Naive thymus-derived CD4-positive, alpha-beta T cell (primary cell): ENCODE results near the gene EDIL3. TPM values are rescaled to one million over a fixed set of nuclear protein-coding genes. Genes with fewer than 3 reads are reported as not detected.
"Not testable (repeated sequence)": the region's sequence is repeated elsewhere in the genome, so short reads cannot be mapped to it uniquely, and the experiment has no call there.

Experiments
- ATAC-seq: fragments of 150-1000 bp; cut with Tn5 transposase; 2 replicates; pipeline ENCODE4 v1.10.0; 2021; ENCODE audit warnings: mild to moderate bottlenecking, moderate library complexity
- CTCF ChIA-PET: fragments of 350-600 bp; sonication (Branson Sonifier 250); formaldehyde crosslinking; loops from one replicate; lab custom pipeline; 2021; ENCODE audit warnings: antibody characterized with exemption; lab: Charles Lee
- POLR2A ChIA-PET: fragments of 350-600 bp; sonication (Branson Sonifier 250); formaldehyde crosslinking; loops from one replicate; lab custom pipeline; 2021; ENCODE audit warnings: antibody characterized with exemption, inconsistent platforms; lab: Charles Lee
- DNase-seq, 9 donors: peaks; one replicate each; pipeline versions ENCODE4 v3.0.0 to v3.0.0-alpha.2; 2020 to 2022; ENCODE audit warnings: mixed read lengths in 1 of 9
- H3K27ac ChIP-seq: one replicate; pipeline ENCODE4 v1.7.0; 2013; ENCODE audit warnings: mild to moderate bottlenecking, low read depth, low read length, moderate library complexity
- H3K27me3 ChIP-seq, 2 donors: one replicate each; pipeline ENCODE4 v1.7.0; 2013; ENCODE audit warnings: low read length in 2 of 2, mild to moderate bottlenecking in 2 of 2, moderate library complexity in 2 of 2; ENCODE audit not compliant: control insufficient read depth in 2 of 2, insufficient read depth in 2 of 2
- H3K36me3 ChIP-seq, 3 experiments: 1 replicate in 2 of 3; 2 replicates in 1 of 3; pipeline ENCODE4 v1.7.0; 2013; ENCODE audit warnings: low read length in 3 of 3, mild to moderate bottlenecking in 3 of 3, moderate library complexity in 1 of 3; ENCODE audit not compliant: insufficient read depth in 3 of 3, control insufficient read depth in 2 of 3
- H3K4me1 ChIP-seq, 2 donors: one replicate each; pipeline ENCODE4 v1.7.0; 2013; ENCODE audit warnings: low read length in 2 of 2, mild to moderate bottlenecking in 2 of 2, moderate library complexity in 1 of 2; ENCODE audit not compliant: control insufficient read depth in 2 of 2, insufficient read depth in 2 of 2
- H3K4me3 ChIP-seq: 2 replicates; pipeline ENCODE4 v1.7.0; 2013; ENCODE audit warnings: mild to moderate bottlenecking, low read length
- H3K9me3 ChIP-seq, 3 experiments: 1 replicate in 2 of 3; 2 replicates in 1 of 3; pipeline ENCODE4 v1.7.0; 2013; ENCODE audit warnings: low read length in 3 of 3; ENCODE audit not compliant: control insufficient read depth in 2 of 3
- H3K27ac Mint-ChIP-seq, 9 donors: one replicate each; pipeline ENCODE4 v1.8.0; 2020 to 2022; ENCODE audit warnings: mixed read lengths in 9 of 9, mild to moderate bottlenecking in 8 of 9, moderate library complexity in 5 of 9, inconsistent platforms in 2 of 9
- H3K27me3 Mint-ChIP-seq, 5 donors: one replicate each; pipeline ENCODE4 v1.8.0; 2021 to 2022; ENCODE audit warnings: mixed read lengths in 5 of 5, mild to moderate bottlenecking in 1 of 5
- H3K36me3 Mint-ChIP-seq, 5 donors: one replicate each; pipeline ENCODE4 v1.8.0; 2020 to 2022; ENCODE audit warnings: mixed read lengths in 5 of 5, mild to moderate bottlenecking in 3 of 5, inconsistent platforms in 1 of 5
- H3K4me1 Mint-ChIP-seq, 7 donors: one replicate each; pipeline ENCODE4 v1.8.0; 2020 to 2022; ENCODE audit warnings: mixed read lengths in 7 of 7, mild to moderate bottlenecking in 3 of 7, inconsistent platforms in 1 of 7
- H3K4me3 Mint-ChIP-seq, 10 donors: one replicate each; pipeline ENCODE4 v1.8.0; 2020 to 2022; ENCODE audit warnings: mild to moderate bottlenecking in 10 of 10, mixed read lengths in 10 of 10, moderate library complexity in 6 of 10, inconsistent platforms in 2 of 10
- H3K9me3 Mint-ChIP-seq, 11 donors: one replicate each; pipeline ENCODE4 v1.8.0; 2020 to 2022; ENCODE audit warnings: mixed read lengths in 11 of 11, mild to moderate bottlenecking in 4 of 11, inconsistent platforms in 1 of 11, moderate library complexity in 1 of 11
- intact Hi-C, 2 donors: fragments of 100-400 bp; cut with micrococcal nuclease; formaldehyde crosslinking; loops; one replicate each; pipeline ENCODE4 v1.15.1; 2023
- polyA plus RNA-seq, 2 donors: library from polyadenylated mRNA; unstranded; fragments of 300-500 nt; fragmentation: Illumina TruSeq; gene quantifications; one replicate each; pipeline ENCODE4 v1.2.3, GENCODE V29; 2021
- total RNA-seq, 6 experiments: library from RNA in 5 of 6; stranded (reverse) in 5 of 6; gene quantifications; 1 replicate in 5 of 6; 2 replicates in 1 of 6; pipeline ENCODE4 v1.2.3 and lab custom pipeline; 2021 to 2026

EDIL3 gene
- total and polyA plus RNA-seq, 7 experiments from 2014 or later, result not detected

- ATAC-seq, result no peak
Observed at GRCh38 chr5:84045964-84046363, 338.7 kb downstream of the EDIL3 start.

GRCh38 chr5:84036842-84037241 is 347.8 kb downstream of the EDIL3 start:
- DNase-seq, result no peak
- H3K36me3 Mint-ChIP-seq, result no peaks in the 10 kb centered on the region
- Histone ChIP-seq H3K36me3 (no peaks in the 10 kb centered on the region), H3K27me3 (no peaks in the 10 kb centered on the region), H3K27ac (no peak overlapping the region), H3K4me1 (no peaks in the 10 kb centered on the region), H3K4me3 (no peak overlapping the region), H3K9me3 (no peaks in the 10 kb centered on the region)
- intact Hi-C loops, result no loop called here
- ChIA-PET CTCF (no interaction called here), POLR2A (no interaction called here)
- peaks cover 0 to 6% (median 0%) of the 10 kb centered on the region in 11 donors for H3K9me3 Mint-ChIP-seq
- no peaks in the 10 kb centered on the region for H3K4me1 Mint-ChIP-seq
- H3K4me3 Mint-ChIP-seq, result no peak overlapping the region
- no peak overlapping the region for H3K27ac Mint-ChIP-seq
- no peak for ATAC-seq
- H3K27me3 Mint-ChIP-seq, result no peaks in the 10 kb centered on the region

More at GRCh38 chr5:84045964-84046363, 338.7 kb downstream of the EDIL3 start:
- H3K9me3 Mint-ChIP-seq, result peaks cover 0 to 8% (median 0%) of the 10 kb centered on the region in 11 donors
- CTCF ChIA-PET, result no interaction called here
- H3K4me3 Mint-ChIP-seq, result no peak overlapping the region
- intact Hi-C loops, result no loop called here
- H3K36me3 Mint-ChIP-seq, result no peaks in the 10 kb centered on the region
- POLR2A ChIA-PET, result no interaction called here
- H3K27ac Mint-ChIP-seq, result no peak overlapping the region
- H3K27me3 Mint-ChIP-seq, result no peaks in the 10 kb centered on the region
- no peaks in the 10 kb centered on the region for H3K4me1 Mint-ChIP-seq
- no peak overlapping the region for H3K4me3 ChIP-seq
- H3K27ac ChIP-seq, result no peak overlapping the region
- H3K9me3 ChIP-seq, result no peaks in the 10 kb centered on the region
- DNase-seq, result no peak
- H3K36me3 ChIP-seq, result no peaks in the 10 kb centered on the region
- no peaks in the 10 kb centered on the region for H3K27me3 ChIP-seq
- no peaks in the 10 kb centered on the region for H3K4me1 ChIP-seq

- Histone ChIP-seq H3K36me3 (no peaks in the 10 kb centered on the region), H3K4me1 (no peaks in the 10 kb centered on the region), H3K27ac (no peak overlapping the region), H3K9me3 (no peaks in the 10 kb centered on the region), H3K27me3 (no peaks in the 10 kb centered on the region), H3K4me3 (no peak overlapping the region)
- ChIA-PET POLR2A (no interaction called here), CTCF (no interaction called here)
- H3K36me3 Mint-ChIP-seq, result no peaks in the 10 kb centered on the region
- no peak overlapping the region for H3K4me3 Mint-ChIP-seq
- H3K27ac Mint-ChIP-seq, result no peak overlapping the region
- intact Hi-C loops, result no loop called here
- H3K27me3 Mint-ChIP-seq, result no peaks in the 10 kb centered on the region
- no peaks in the 10 kb centered on the region for H3K4me1 Mint-ChIP-seq
- peaks cover 0 to 20% (median 2%) of the 10 kb centered on the region in 11 donors for H3K9me3 Mint-ChIP-seq
- ATAC-seq (no peak), DNase-seq (no peak)
Observed at GRCh38 chr5:84032324-84032723, 352.4 kb downstream of the EDIL3 start.

- Histone ChIP-seq H3K4me1 (no peaks in the 10 kb centered on the region), H3K4me3 (no peak overlapping the region), H3K27ac (no peak overlapping the region), H3K36me3 (no peaks in the 10 kb centered on the region), H3K9me3 (no peaks in the 10 kb centered on the region), H3K27me3 (no peaks in the 10 kb centered on the region)
- no peak for ATAC-seq
- no peaks in the 10 kb centered on the region for H3K27me3 Mint-ChIP-seq
- no peak overlapping the region for H3K4me3 Mint-ChIP-seq
- CTCF ChIA-PET, result no interaction called here
- intact Hi-C loops, result no loop called here
- no peak overlapping the region for H3K27ac Mint-ChIP-seq
- H3K4me1 Mint-ChIP-seq, result no peaks in the 10 kb centered on the region
- POLR2A ChIA-PET, result no interaction called here
- no peak for DNase-seq
- no peaks in the 10 kb centered on the region for H3K36me3 Mint-ChIP-seq
- peaks cover 0 to 20% (median 2%) of the 10 kb centered on the region in 11 donors for H3K9me3 Mint-ChIP-seq
Observed at GRCh38 chr5:84028093-84028492, 356.6 kb downstream of the EDIL3 start.

- H3K36me3 Mint-ChIP-seq, H3K36me3 ChIP-seq, H3K27me3 ChIP-seq, POLR2A ChIA-PET, H3K27ac Mint-ChIP-seq, CTCF ChIA-PET, H3K4me3 Mint-ChIP-seq, H3K4me3 ChIP-seq, intact Hi-C loops, H3K4me1 Mint-ChIP-seq, H3K27me3 Mint-ChIP-seq, DNase-seq, H3K4me1 ChIP-seq, H3K9me3 ChIP-seq, ATAC-seq, H3K27ac ChIP-seq: not testable (repeated sequence)
- H3K9me3 Mint-ChIP-seq, result peaks cover 0 to 10% (median 0%) of the 10 kb centered on the region in 11 donors
Observed at GRCh38 chr5:84018521-84018920, 366.2 kb downstream of the EDIL3 start.

GRCh38 chr5:84017523-84018172 is 367.0 kb downstream of the EDIL3 start:
- Mint-ChIP-seq H3K4me3 (no peak overlapping the region), H3K27me3 (no peaks in the 10 kb centered on the region), H3K4me1 (no peaks in the 10 kb centered on the region), H3K36me3 (no peaks in the 10 kb centered on the region), H3K9me3 (peaks cover 0 to 10% (median 0%) of the 10 kb centered on the region in 11 donors), H3K27ac (no peak overlapping the region)
- Histone ChIP-seq H3K36me3 (no peaks in the 10 kb centered on the region), H3K4me1 (no peaks in the 10 kb centered on the region), H3K9me3 (no peaks in the 10 kb centered on the region), H3K4me3 (no peak overlapping the region), H3K27ac (no peak overlapping the region), H3K27me3 (no peaks in the 10 kb centered on the region)
- DNase-seq (no peak), ATAC-seq (no peak)
- CTCF ChIA-PET, result no interaction called here
- intact Hi-C loops, result no loop called here
- POLR2A ChIA-PET, result no interaction called here

- no peak for ATAC-seq
- no peak overlapping the region for H3K27ac Mint-ChIP-seq
- no peaks in the 10 kb centered on the region for H3K27me3 Mint-ChIP-seq
- H3K27me3 ChIP-seq, result no peaks in the 10 kb centered on the region
- peaks cover 0 to 11% (median under 1%) of the 10 kb centered on the region in 11 donors for H3K9me3 Mint-ChIP-seq
- intact Hi-C loops, result no loop called here
- ChIA-PET CTCF (no interaction called here), POLR2A (no interaction called here)
- no peak overlapping the region for H3K27ac ChIP-seq
- no peaks in the 10 kb centered on the region for H3K4me1 ChIP-seq
- no peak overlapping the region for H3K4me3 Mint-ChIP-seq
- H3K36me3 ChIP-seq, result no peaks in the 10 kb centered on the region
- DNase-seq, result no peak
- H3K36me3 Mint-ChIP-seq, result no peaks in the 10 kb centered on the region
- no peaks in the 10 kb centered on the region for H3K4me1 Mint-ChIP-seq
- H3K9me3 ChIP-seq, result no peaks in the 10 kb centered on the region
- H3K4me3 ChIP-seq, result no peak overlapping the region
Observed at GRCh38 chr5:84016085-84016484, 368.6 kb downstream of the EDIL3 start.
